A549 (cell line): ENCODE results near the gene TEAD2. TPM values are rescaled to one million over a fixed set of nuclear protein-coding genes. Genes with fewer than 3 reads are reported as not detected.

Experiments
- ATAC-seq, 2 experiments: fragments of 200-7000 bp in 1 of 2; fragments of >200 bp in 1 of 2; cut with Nextera tagmentation in 1 of 2; cut with Tn5 transposase in 1 of 2; 3 replicates each; pipeline versions ENCODE4 v1.8.0 to v1.9.1; 2018 to 2020; ENCODE audit warnings: mild to moderate bottlenecking in 1 of 2, moderate library complexity in 1 of 2
- CTCF ChIA-PET: fragments of 300-600 bp; sonication (Branson Sonifier 250); formaldehyde crosslinking; extraction: SDS; loops from one replicate; lab custom pipeline; 2021; ENCODE audit warnings: antibody characterized with exemption, inconsistent platforms; lab: Yijun Ruan, JAX
- POLR2A ChIA-PET: fragments of 350-600 bp; formaldehyde crosslinking; extraction: SDS; loops from one replicate; lab custom pipeline; 2021; ENCODE audit warnings: antibody characterized with exemption, inconsistent platforms; lab: Yijun Ruan, JAX
- DNase-seq, 2 experiments: peaks; one replicate each; pipeline versions ENCODE4 v3.0.0 to v3.0.0-alpha.2; 2011 to 2016; ENCODE audit warnings: low read depth in 1 of 2, low spot score in 1 of 2
- FAIRE-seq: peaks from 2 replicates; lab custom pipeline; 2011; peaks lifted over from hg19 to GRCh38; lab: Jason Lieb, UNC
- H3K27ac ChIP-seq, 2 experiments: fragments of >200 bp; sonication (Bioruptor Twin); formaldehyde crosslinking; 3 replicates each; pipeline ENCODE4 v1.5.1; 2016 to 2017
- H3K4me1 ChIP-seq: fragments of >200 bp; sonication (Bioruptor Twin); formaldehyde crosslinking; 3 replicates; pipeline ENCODE4 v1.6.1; 2016
- H3K4me2 ChIP-seq: fragments of >200 bp; sonication (Bioruptor Twin); formaldehyde crosslinking; 3 replicates; pipeline ENCODE4 v1.6.1; 2016
- H3K4me3 ChIP-seq: fragments of >200 bp; sonication (Bioruptor Twin); formaldehyde crosslinking; 3 replicates; pipeline ENCODE4 v1.5.1; 2016
- H3K9me3 ChIP-seq: fragments of >200 bp; sonication (Bioruptor Twin); formaldehyde crosslinking; 3 replicates; pipeline ENCODE4 v1.6.1; 2016
- CBX2 ChIP-seq: fragments of 200-600 bp; sonication (generic); IDR thresholded peaks from 2 replicates; pipeline ENCODE4 v1.6.1; 2016; ENCODE audit warnings: low read depth, mild to moderate bottlenecking, borderline replicate concordance
- CBX8 ChIP-seq: fragments of 200-600 bp; sonication (generic); IDR thresholded peaks from 2 replicates; pipeline ENCODE4 v1.6.1; 2016
- CEBPB ChIP-seq, 2 experiments: fragments of >200 bp in 1 of 2; sonication (Bioruptor Twin) in 1 of 2; formaldehyde crosslinking in 1 of 2; IDR thresholded peaks; 2 replicates each; pipeline ENCODE4 v1.6.1; 2012 to 2016
- CHD2 ChIP-seq: fragments of 150-350 bp; IDR thresholded peaks from 2 replicates; pipeline ENCODE4 v1.6.1; 2014; ENCODE audit warnings: low read length; ENCODE audit not compliant: partially characterized antibody
- EHF ChIP-seq: fragments of 250-450 bp; sonication (Bioruptor Pico); IDR thresholded peaks from 2 replicates; pipeline ENCODE4 v1.5.0; 2020; ENCODE audit warnings: mild to moderate bottlenecking
- ESRRA ChIP-seq: fragments of 150-350 bp; IDR thresholded peaks from 2 replicates; pipeline ENCODE4 v1.6.1; 2014; ENCODE audit warnings: mild to moderate bottlenecking, low read length, borderline replicate concordance
- HEYL ChIP-seq: fragments of 250-450 bp; sonication (Bioruptor Pico); IDR thresholded peaks from 2 replicates; pipeline ENCODE4 v1.8.0; 2021; ENCODE audit warnings: mild to moderate bottlenecking, moderate library complexity
- HMGXB4 ChIP-seq: fragments of 250-450 bp; sonication (Bioruptor Pico); IDR thresholded peaks from 2 replicates; pipeline ENCODE4 v1.5.0; 2021; ENCODE audit warnings: mild to moderate bottlenecking, moderate library complexity, borderline replicate concordance
- JUN ChIP-seq, 2 experiments: fragments of >200 bp; sonication (Bioruptor Twin); formaldehyde crosslinking; IDR thresholded peaks; 2 replicates in 1 of 2; 3 replicates in 1 of 2; pipeline ENCODE4 v1.6.1; 2016 to 2017
- JUNB ChIP-seq: fragments of >200 bp; sonication (Bioruptor Twin); formaldehyde crosslinking; IDR thresholded peaks from 2 replicates; pipeline ENCODE4 v1.6.1; 2016
- KDM5A ChIP-seq: fragments of 200-600 bp; sonication (generic); IDR thresholded peaks from 2 replicates; pipeline ENCODE4 v1.6.1; 2016; ENCODE audit warnings: antibody characterized with exemption, mild to moderate bottlenecking
- MYC ChIP-seq: IDR thresholded peaks from 2 replicates; pipeline ENCODE4 v1.6.1; 2012; ENCODE audit warnings: mild to moderate bottlenecking, inconsistent platforms, low read length, improper control_type of control experiment, borderline replicate concordance
- NR3C1 ChIP-seq: fragments of >200 bp; sonication (Bioruptor Twin); formaldehyde crosslinking; IDR thresholded peaks from 3 replicates; pipeline ENCODE4 v1.6.1; 2017
- PBX3 ChIP-seq: IDR thresholded peaks from 2 replicates; pipeline ENCODE4 v1.6.1; 2012
- POLR2A ChIP-seq: IDR thresholded peaks from 2 replicates; pipeline ENCODE4 v1.6.1; 2012; ENCODE audit warnings: mild to moderate bottlenecking, low read length
- RAD21 ChIP-seq, 2 experiments: fragments of >200 bp in 1 of 2; sonication (Bioruptor Twin) in 1 of 2; formaldehyde crosslinking in 1 of 2; IDR thresholded peaks in 1 of 2; conservative IDR thresholded peaks in 1 of 2; 2 replicates in 1 of 2; 3 replicates in 1 of 2; pipeline ENCODE4 v1.6.1; 2012 to 2018; ENCODE audit warnings: inconsistent platforms in 1 of 2
- RARB ChIP-seq: fragments of 250-450 bp; sonication (Bioruptor Pico); IDR thresholded peaks from 2 replicates; pipeline ENCODE4 v1.8.0; 2021; ENCODE audit warnings: mild to moderate bottlenecking, moderate library complexity
- RNF2 ChIP-seq: fragments of 200-600 bp; sonication (generic); IDR thresholded peaks from 2 replicates; pipeline ENCODE4 v1.6.1; 2016; ENCODE audit warnings: low read depth, mild to moderate bottlenecking, antibody characterized with exemption, moderate library complexity, borderline replicate concordance
- TP53 ChIP-seq: fragments of 250-450 bp; sonication (Bioruptor Pico); IDR thresholded peaks from 2 replicates; pipeline ENCODE4 v1.5.0; 2021; ENCODE audit warnings: mild to moderate bottlenecking, moderate library complexity
- ZFP36 ChIP-seq: fragments of 450-650 bp; IDR thresholded peaks from 2 replicates; pipeline ENCODE4 v1.6.1; 2014; ENCODE audit warnings: borderline replicate concordance; ENCODE audit not compliant: partially characterized antibody
- ZNF302 ChIP-seq: fragments of 250-450 bp; sonication (Bioruptor Pico); IDR thresholded peaks from 2 replicates; pipeline ENCODE4 v1.9.0; 2021; ENCODE audit warnings: inconsistent platforms, mild to moderate bottlenecking, moderate library complexity
- ZSCAN20 ChIP-seq: fragments of 250-450 bp; sonication (Bioruptor Pico); IDR thresholded peaks from 2 replicates; pipeline ENCODE4 v1.8.0; 2022; ENCODE audit warnings: mild to moderate bottlenecking, moderate library complexity
- polyA plus RNA-seq, 4 experiments: library from polyadenylated mRNA; depleted of rRNA in 3 of 4; stranded (reverse); fragments of >200 nt; fragmentation: RNase III in 1 of 4; extraction: RNeasy Plus Mini Kit Qiagen cat#74134 plus additional on column Dnase treatment in 1 of 4; gene quantifications; 2 replicates in 3 of 4; 3 replicates in 1 of 4; pipeline ENCODE4 v1.2.3, GENCODE V29; 2011 to 2017
- TF ChIP-seq, protein P1 (sequence below): fragments of 200-600 bp; sonication (generic); IDR thresholded peaks from 2 replicates; pipeline ENCODE4 v1.6.1; 2016; ENCODE audit warnings: antibody characterized with exemption, mild to moderate bottlenecking, moderate library complexity

TEAD2 gene
- polyA plus RNA-seq, 2 of the 4 experiments (the other 2 are of a cell fraction) = 15.9 to 25.3 TPM

DNA sequence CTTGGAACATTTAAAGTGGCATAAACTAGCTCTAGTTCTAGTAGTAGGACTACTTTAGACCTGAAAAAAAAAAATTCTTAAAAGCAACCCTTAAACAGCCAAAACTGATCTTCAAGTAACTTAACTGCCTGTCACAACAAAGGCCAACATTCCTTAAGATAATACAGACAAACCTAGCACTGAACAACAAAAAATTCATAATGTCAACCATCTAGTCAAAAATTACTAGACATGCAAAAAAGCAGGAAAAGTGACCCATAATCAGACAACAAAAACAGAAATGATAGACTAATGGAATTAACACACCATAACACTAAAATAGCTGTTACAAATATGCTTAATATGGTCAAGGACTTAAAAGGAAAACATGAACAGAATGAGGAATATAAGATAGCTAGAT lies 43.9 kb downstream of the TEAD2 start:
- Histone ChIP-seq H3K4me1 (no peaks in the 10 kb centered on the region), H3K9me3 (peaks cover 16% of the 10 kb centered on the region; the same call in 2 of the 3 replicates), H3K27ac (no peak overlapping the region), H3K4me2 (no peak overlapping the region), H3K4me3 (no peak overlapping the region)
- ChIA-PET CTCF (interaction anchor here (0.6 to 3.4 kb wide), 10 partner anchors 9 to 642 kb away, joined by 3 to 22 read pairs (median 4); partner anchors contain the start of gene CD37), POLR2A (no interaction called here)
- FAIRE-seq (no peak), DNase-seq (no peak), ATAC-seq (no peak)
- TF ChIP-seq CEBPB (IDR thresholded peaks at IDR 0.05) (no peak), POLR2A (no peak), TP53 (CRISPR knock-in tag) (no peak), HEYL (CRISPR knock-in tag) (no peak), CBX8 (no peak), MYC (no peak), EHF (CRISPR knock-in tag) (no peak), JUNB (no peak), ZFP36 (no peak), RAD21 (conservative IDR thresholded peaks at IDR 0.05 in 1 of 2, IDR thresholded peaks at IDR 0.05 in 1 of 2) (no peak), RARB (CRISPR knock-in tag) (no peak), CHD2 (no peak), JUN (IDR thresholded peaks at IDR 0.05) (no peak), HMGXB4 (CRISPR knock-in tag) (no peak), CBX2 (no peak), KDM5A (no peak), NR3C1 (no peak)
- TF ChIP-seq, protein P1, sequence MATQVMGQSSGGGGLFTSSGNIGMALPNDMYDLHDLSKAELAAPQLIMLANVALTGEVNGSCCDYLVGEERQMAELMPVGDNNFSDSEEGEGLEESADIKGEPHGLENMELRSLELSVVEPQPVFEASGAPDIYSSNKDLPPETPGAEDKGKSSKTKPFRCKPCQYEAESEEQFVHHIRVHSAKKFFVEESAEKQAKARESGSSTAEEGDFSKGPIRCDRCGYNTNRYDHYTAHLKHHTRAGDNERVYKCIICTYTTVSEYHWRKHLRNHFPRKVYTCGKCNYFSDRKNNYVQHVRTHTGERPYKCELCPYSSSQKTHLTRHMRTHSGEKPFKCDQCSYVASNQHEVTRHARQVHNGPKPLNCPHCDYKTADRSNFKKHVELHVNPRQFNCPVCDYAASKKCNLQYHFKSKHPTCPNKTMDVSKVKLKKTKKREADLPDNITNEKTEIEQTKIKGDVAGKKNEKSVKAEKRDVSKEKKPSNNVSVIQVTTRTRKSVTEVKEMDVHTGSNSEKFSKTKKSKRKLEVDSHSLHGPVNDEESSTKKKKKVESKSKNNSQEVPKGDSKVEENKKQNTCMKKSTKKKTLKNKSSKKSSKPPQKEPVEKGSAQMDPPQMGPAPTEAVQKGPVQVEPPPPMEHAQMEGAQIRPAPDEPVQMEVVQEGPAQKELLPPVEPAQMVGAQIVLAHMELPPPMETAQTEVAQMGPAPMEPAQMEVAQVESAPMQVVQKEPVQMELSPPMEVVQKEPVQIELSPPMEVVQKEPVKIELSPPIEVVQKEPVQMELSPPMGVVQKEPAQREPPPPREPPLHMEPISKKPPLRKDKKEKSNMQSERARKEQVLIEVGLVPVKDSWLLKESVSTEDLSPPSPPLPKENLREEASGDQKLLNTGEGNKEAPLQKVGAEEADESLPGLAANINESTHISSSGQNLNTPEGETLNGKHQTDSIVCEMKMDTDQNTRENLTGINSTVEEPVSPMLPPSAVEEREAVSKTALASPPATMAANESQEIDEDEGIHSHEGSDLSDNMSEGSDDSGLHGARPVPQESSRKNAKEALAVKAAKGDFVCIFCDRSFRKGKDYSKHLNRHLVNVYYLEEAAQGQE = no peak

DNA sequence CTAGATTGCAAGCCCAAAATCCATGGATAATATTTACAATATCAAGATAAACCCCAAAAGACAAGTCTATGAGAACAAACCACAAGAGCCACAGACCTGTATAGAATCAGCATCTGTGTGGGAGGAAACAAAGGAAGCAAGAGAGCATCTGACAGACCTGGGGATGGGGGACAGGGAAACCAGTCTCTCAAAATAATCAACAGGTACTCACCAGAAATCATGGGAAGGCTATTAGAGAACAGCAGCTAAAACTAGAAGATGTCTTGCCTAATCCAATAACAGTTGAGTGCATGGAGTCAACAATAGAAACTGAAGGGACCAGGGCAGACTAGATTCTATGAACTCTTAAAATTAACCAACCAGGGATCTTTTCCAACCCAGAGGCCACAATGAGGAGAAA lies 45.9 kb downstream of the TEAD2 start:
- no peak overlapping the region for H3K4me3 ChIP-seq
- peaks cover 9% of the 10 kb centered on the region; the same call in 1 of the 3 replicates for H3K9me3 ChIP-seq
- ChIA-PET POLR2A (no interaction called here), CTCF (interaction anchor here (0.6 to 3.4 kb wide), 6 partner anchors 12 to 242 kb away, joined by 3 to 22 read pairs (median 4); no protein-coding TSS in a partner anchor)
- no peak for TF ChIP-seq RARB (CRISPR knock-in tag)
- no peak for TF ChIP-seq JUN (IDR thresholded peaks at IDR 0.05)
- no peak for TF ChIP-seq ZSCAN20 (CRISPR knock-in tag)
- no peak for TF ChIP-seq ZNF302
- no peak for TF ChIP-seq ESRRA
- no peak for TF ChIP-seq PBX3
- TF ChIP-seq CBX2 = no peak
- TF ChIP-seq RNF2 = no peak
- H3K4me1 ChIP-seq = no peaks in the 10 kb centered on the region
- no peak overlapping the region for H3K27ac ChIP-seq
- ATAC-seq (no peak), DNase-seq (no peak), FAIRE-seq (peak; percentile 39)
- H3K4me2 ChIP-seq = no peak overlapping the region
